ENCODE results near the gene FTO.

The FTO gene

DNA sequence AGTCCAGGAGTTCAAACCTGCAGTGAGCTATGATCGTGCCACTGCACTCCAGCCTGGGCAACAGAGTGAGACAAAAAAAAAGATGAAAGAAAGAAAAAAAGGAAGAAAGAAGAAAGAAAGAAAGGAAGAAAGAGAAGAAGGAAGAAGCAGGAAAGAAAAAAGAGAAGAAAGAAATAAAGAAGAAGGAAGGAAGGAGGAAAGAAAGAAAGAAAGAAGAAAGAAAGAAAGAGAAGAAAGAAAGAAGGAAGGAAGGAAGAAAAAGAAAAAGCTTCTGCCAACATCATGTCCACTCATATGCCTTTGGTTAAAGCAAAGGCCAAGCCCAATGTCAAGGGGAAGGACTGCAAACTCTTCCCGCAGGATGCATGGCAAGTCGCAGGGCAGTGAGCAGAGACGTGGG, 439.5 kb downstream of the FTO start:
- DNase-seq: no peak

DNA sequence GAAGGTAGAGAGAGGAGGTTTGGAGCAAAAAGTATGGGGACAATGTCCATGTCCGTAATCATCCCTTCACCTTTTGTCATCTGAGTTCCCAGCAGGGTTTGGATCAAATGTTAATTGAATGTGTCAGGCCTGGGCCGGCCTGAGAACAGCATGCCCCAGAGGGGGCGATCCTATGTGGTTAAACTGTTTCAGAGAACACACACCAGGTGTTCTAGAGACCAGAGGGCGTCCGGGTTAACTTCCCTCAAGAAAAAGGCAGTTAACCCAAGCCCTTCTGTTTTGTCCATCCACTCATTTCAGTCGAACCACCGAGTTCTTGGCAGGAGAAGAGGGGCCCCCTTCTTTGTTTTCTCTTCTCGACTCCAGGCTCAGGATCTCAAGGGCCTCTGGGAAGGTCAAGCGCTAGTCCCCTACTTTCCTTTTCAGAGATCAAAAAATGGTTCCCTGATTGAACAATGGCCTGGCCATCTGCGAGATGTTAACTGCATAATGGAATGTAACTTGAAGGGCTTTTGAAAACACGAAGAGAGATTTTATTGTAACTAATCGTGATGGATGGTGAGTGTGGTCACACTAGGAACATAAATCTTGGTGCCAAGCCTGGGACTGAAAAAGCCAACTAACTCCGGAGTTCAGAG, 440.1 kb downstream of the FTO start:
- DNase-seq: no peak

DNA sequence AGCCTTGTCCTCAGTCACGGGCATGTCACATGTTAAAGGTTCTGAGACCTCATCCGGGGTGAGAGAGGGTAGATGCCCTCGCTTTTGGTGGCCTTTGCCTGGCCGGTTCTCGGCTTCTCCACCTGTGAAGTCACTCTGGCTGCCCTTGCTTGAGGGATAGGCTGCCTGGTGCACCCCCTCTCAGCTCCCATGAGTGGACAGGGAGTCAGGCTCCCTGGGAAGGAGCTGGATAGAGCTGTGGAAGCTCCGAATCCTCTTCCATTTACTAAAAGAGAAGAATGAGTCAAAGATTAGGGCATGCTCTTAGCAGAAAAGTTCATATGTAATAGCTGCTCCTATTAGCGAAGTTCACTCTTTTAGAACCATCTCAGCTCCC, 440.6 kb downstream of the FTO start:
- no peak for DNase-seq

- no peak for DNase-seq
Measured at GRCh38 chr16:54145881-54146280, 441.9 kb downstream of the FTO start.

DNA sequence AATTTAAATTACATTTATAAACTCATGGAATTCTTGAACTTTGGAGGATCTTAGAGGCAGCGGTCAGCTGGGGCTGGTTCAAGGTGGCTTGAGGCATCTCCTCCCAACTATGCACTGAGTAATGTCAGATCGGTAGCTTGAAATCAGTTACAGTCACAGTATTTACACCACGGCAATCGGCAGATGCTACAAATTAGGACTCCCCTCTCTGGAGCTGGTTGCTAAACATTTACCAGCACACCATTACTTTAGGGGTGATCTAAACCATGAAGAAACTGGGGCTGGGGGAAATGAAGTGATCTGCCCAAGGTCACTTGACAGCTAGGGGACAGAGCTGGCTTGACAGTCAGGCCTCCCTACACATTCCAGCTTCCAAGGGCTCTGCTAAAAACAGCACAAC, 445.0 kb downstream of the FTO start:
- no peak for DNase-seq

DNA sequence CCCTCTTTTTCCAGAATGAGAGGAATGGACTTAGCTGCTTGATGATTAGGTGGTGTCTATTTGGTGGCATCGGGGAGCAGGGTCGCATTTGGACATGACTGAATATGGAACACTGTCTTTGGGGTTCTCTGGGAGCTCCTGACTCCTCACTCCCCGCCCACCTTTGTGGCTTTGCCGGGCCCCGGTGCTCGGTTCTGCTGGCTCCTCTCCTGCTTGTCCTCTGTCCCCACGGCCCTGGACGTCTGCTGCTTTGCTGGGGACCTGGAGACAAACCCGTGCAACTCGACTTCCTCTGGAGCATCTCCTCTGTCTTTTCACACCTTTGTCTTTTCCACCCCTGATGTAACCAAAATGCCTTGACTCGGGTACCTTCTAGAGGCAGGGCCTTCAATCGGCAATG, 446.9 kb downstream of the FTO start:
- DNase-seq: no peak

- DNase-seq: no peak
Measured at GRCh38 chr16:54152362-54153239, 448.6 kb downstream of the FTO start.

- DNase-seq: no peak
Measured at GRCh38 chr16:54153240-54153934, 449.4 kb downstream of the FTO start.

DNA sequence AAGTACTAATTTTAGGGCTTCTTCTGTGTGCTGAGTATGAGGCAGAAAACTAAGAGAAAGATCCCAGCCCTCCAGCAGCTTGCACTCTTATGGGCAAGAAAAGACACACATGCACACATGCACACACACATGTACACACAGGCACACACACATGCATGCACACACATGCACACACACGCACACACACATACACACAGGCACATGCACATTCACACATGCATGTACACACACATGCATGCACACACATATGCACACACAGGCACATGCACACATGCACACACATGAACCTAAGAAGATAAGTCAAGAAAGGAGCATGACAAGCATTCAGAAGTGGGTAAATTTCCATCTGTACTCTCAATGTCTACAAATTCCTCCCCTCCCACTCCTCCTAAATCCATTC, 452.4 kb downstream of the FTO start:
- no peak for DNase-seq

DNA sequence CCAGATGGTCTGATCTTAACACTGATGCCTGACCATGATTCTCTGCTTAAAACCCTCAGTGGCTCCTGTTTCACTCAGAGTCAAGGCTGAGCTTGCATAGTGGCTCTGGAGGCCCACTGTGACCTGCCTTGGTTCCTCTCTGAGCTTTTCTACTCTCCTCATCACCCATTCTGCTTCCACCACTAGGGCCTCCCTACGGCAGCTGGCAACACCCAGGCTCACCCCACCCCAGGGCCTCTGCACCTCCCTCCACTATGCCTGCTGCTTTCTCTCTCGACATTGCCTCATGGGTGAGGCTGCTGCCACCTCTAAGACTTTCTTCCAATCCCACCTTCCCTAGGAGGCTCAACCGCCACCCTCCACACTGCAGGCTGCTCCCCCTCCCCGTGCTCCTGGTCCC, 455.0 kb downstream of the FTO start:
- DNase-seq: no peak

- no peak for DNase-seq
Measured at GRCh38 chr16:54159490-54160080, 455.6 kb downstream of the FTO start.

- no peak for DNase-seq
Measured at GRCh38 chr16:54160252-54160860, 456.4 kb downstream of the FTO start.

- no peak for DNase-seq
Measured at GRCh38 chr16:54160939-54161897, 457.3 kb downstream of the FTO start.

DNA sequence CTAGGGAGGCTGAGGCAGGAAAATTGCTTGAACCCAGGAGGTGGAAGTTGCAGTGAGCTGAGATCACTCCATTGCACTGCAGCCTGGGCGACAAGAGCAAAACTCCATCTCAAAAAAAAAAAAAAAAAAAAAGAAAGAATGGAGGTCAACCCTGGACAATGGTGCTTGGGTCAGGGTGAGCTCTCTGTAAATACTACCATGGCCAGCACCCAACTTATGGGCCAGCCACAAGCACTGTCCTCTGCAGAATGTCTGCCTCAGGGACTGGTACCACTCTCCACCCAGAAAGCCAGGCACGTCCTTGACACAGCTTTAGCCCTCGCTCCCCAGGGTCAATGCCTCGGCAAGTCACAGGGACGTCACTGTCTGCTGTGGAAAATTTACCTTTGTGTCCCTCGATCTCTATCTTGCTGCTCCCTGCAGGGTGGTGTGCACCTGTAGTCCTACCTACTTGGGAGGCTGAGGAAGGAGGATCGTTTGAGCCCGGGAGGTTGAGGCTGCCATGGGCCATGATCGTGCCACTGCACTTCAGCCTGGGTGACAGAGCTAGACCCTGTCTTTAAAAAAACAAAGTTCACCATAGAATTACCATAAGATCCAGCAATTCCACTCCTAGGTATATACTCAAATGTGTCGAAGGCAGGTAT, 459.4 kb downstream of the FTO start:
- no peak for DNase-seq

DNA sequence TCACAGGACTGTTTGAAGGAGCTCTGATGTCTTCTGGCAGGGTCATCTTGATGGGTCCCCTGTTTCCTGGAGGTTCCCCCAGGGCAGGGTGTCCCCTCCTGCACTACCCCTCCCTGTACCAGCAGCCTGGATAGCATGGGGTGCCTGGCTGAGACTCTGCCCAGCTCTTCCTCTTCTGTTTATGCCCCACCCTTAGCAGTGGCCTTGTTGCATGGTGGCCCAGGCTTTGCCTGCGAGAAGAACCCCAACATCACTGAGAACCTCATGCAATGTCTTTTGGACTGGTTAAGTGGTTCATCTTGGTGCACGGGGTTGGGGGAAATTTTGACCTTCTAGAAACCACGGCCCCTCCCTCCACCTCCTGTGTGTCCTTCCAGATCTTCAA, 460.8 kb downstream of the FTO start:
- DNase-seq: no peak

GRCh38 chr16:54165174-54165911, 461.4 kb downstream of the FTO start:
- DNase-seq: no peak

DNA sequence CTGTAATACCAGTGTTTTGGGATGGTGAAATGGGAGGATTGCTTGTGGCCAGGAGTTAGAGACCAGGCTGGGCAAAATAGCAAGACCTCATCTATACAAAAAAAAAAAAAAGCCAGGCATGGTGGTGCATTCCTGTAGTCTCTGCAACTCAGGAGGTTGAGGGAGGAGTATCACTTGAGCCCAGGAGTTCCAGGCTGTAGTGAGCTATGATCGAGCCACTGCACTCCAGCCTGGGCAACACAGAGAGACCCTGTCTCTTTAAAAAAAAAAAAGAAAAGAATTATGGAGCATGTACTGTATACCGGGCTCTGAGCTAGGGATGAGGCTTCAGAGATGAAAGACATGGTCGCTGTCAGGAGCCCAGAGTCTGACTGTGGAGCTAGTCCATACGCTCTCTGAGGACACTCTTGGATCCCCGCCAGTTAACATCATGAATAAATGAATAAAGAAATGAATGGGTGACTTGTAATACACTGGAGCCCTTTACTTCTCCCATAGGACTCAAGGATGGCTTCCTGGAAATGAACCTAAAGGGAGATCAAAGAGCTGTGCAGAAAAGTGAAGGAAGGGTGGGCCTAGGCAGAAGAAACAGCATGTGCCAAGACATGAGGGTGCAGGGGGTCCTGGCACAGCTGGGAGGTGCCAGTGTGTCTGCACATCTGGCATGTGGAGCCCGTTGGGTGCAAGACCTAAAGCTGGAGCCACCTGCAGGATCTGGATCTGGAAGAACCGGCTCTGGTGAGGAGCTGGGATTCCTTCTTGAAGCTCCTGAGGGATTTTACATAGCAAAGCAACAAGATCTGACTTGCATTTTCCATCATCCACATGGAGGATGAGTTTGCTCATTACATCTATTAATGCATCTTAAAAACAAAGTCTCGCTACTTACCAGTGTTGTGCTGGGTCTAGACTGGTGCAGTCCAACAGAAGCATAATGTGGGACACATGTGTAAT, 462.2 kb downstream of the FTO start:
- no peak for DNase-seq

DNA sequence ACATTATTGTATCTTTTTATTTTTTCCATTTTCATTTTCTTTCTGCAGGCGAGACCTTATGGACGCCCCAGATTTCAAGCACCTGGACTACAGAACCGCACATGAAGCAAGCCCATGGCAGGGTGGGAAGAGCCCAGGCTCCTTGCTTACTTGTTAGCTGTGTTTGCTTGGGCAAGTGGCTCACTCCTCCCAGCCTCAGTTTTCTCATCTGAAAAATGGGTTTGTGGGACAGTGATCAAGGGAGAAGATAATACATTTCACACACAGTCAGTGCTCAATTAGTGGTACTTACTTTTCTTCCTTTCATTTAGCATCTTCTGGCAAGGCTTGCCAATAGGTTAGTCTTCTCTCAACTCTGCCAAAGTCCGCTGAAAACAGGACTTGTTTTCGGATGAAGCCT, 465.2 kb downstream of the FTO start:
- no peak for DNase-seq
